ENCODE data around the gene SLC35A2.

SLC35A2 gene

DNA sequence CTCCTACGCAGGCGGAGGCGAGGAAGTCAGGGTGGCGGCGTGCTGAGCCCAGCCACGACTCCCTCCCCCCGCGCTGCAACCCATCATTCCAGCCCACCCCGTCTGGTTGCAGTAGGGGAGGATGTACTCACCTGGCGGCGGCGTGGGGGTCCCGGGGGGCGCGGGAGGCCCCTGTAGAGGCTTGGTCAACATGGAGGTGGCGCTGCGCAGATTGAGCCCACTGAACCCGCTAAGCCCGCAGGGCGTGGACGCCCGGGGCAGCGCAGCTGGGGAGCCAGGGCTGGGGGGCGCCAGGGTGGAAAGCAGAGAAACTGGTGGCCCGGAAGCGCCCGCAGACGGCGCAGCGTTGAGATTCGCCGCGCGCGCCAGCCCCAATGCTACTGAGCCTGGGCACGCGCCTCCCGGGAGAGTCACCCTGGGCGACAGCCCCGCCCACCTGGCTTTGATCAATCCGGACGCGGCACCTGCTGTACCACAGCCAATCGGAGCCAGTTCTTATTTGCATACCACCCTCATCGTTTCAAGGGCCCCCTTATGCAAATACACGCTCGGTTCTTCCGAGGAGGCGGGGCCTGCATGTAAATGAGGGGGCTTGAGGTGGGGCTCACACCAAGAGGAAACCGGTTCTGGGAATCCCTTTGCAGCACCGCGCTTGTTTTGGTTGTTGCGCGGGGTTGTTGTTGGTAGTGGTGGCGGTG is 7.3 kb upstream of the SLC35A2 start, which contains the start of gene PIM2:
Gene PIM2, minus strand, starts transcription at position 382 of the 698 bp plus-strand sequence. Its CDS starts 190 bp downstream, at position 192.
- TF ChIP-seq, protein P1, sequence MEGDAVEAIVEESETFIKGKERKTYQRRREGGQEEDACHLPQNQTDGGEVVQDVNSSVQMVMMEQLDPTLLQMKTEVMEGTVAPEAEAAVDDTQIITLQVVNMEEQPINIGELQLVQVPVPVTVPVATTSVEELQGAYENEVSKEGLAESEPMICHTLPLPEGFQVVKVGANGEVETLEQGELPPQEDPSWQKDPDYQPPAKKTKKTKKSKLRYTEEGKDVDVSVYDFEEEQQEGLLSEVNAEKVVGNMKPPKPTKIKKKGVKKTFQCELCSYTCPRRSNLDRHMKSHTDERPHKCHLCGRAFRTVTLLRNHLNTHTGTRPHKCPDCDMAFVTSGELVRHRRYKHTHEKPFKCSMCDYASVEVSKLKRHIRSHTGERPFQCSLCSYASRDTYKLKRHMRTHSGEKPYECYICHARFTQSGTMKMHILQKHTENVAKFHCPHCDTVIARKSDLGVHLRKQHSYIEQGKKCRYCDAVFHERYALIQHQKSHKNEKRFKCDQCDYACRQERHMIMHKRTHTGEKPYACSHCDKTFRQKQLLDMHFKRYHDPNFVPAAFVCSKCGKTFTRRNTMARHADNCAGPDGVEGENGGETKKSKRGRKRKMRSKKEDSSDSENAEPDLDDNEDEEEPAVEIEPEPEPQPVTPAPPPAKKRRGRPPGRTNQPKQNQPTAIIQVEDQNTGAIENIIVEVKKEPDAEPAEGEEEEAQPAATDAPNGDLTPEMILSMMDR (IDR thresholded peaks at IDR 0.05; ENCODE audit: low read depth, low read length) = no peak
- DNase-seq (ENCODE audit: low read depth in 2 of 2) = peak; percentile 70 to 85
- peak within 1 kb of the TSS; percentile 55 to 61 for H3K4me3 ChIP-seq (replicated peaks in 1 of 2; ENCODE audit: low read depth in 2 of 2, low read length in 2 of 2)

DNA sequence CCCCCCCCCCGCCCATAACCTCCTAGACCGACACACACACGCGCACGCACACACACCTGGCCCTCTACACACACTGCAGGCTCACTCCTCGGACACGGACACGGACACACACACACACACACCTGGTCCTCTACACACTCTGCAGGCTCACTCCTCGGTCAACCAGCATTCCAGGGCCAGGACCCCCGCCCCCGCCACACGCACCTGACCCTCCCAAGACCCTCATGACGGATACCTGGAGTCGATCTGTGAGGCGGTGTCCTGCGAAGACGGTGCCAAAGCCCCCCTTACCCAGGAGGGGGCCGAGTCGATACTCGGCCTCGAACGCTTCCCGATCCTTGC is 6.8 kb upstream of the SLC35A2 start:
- TF ChIP-seq, protein P1 (IDR thresholded peaks at IDR 0.05; ENCODE audit: low read depth, low read length) = no peak
- H3K4me3 ChIP-seq (replicated peaks in 1 of 2; ENCODE audit: low read depth in 2 of 2, low read length in 2 of 2) = peak overlapping the region; percentile 55 to 61

DNA sequence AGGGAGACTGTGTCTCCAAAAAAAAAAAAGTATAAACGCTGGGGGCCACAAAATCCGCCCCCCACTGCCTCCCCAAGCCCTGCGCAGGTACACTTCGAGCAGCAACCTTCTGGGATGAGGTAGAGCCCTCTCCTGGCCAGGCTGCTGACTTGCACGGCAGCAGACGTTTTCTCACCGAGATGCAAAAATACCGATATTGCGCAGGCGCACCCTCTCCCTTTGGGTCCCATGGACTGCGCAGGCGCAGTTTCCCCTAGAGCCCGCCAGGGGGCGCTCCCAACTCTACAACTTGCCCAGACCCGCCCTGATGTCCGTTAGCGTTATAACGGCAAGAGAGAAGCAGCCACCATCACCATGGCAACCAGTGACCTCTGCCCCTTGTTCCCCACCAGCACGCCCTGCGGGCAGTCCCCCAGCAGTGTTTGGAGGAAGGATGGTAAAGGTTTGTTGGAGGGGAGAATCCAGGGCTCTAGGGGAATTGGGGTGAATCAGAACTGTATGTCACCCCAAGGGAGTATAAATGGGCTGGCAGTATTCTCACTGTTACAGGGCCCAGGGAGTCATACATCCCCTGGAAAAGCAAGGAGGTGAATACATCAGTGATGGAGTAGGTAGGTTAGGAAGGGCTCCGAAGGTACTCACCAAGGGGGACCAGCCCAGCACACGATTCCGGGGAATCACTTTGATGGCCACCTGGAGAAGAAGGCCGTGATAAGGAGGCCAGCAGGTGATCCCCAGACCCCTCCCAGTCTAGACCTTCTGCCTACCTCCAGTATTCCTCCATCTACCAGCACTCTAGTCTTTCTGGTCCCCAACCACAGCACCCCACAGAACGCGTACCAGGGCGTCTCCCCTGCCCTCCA is 5.9 kb upstream of the SLC35A2 start:
- H3K4me3 ChIP-seq (replicated peaks in 1 of 2; ENCODE audit: low read depth in 2 of 2, low read length in 2 of 2) = peak overlapping the region in 1 of 2 donors; percentile 55
- TF ChIP-seq, protein P1 (IDR thresholded peaks at IDR 0.05; ENCODE audit: low read depth, low read length) = peak; percentile 88
- DNase-seq (ENCODE audit: low read depth in 2 of 2) = peak; percentile 91

More for the DNA sequence above, 6.8 kb upstream of the SLC35A2 start:
- no peak for DNase-seq (ENCODE audit: low read depth in 2 of 2)

DNA sequence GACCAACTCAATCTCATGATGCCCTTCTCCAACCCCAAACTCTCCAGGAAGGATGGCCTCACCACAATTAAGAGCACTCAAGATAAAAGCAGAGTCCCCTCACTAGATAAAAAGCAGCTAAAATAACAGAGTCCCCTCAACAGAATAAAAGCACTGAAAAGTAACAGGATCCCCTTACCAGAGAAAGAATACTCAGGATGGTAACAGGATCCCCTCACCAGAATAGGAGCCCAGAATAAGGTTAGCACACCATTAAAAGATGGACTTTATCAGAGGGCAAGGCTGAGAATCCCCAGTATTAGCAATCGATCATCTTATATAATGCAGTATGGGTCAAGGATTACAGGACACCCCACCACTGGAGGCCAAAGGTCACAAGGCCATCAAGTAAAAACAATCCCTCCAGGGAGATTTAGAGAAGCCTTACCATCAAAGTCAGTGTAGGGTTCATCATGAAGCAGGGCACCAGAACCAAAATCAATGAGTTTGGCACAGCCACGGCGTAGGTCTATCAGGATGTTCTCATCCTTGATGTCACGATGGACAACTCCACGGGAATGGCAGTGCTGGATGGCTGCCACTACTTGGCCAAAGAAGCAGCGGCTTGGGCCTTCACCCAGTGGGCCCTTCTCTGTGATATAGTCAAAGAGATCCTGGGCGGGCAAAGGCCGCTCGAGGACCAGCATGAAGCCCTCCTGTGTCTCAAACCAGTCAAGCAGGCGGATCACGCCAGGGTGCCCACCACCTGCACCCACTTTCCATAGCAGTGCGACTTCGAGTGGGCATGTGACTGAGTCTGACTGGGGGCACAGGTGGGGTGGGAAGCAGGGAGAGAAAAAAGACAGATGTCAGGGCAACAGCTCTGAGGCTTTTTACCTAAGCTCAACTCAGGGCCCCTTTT is 3.4 kb upstream of the SLC35A2 start:
- H3K4me3 ChIP-seq (replicated peaks in 1 of 2; ENCODE audit: low read depth in 2 of 2, low read length in 2 of 2) = no peak overlapping the region

DNA sequence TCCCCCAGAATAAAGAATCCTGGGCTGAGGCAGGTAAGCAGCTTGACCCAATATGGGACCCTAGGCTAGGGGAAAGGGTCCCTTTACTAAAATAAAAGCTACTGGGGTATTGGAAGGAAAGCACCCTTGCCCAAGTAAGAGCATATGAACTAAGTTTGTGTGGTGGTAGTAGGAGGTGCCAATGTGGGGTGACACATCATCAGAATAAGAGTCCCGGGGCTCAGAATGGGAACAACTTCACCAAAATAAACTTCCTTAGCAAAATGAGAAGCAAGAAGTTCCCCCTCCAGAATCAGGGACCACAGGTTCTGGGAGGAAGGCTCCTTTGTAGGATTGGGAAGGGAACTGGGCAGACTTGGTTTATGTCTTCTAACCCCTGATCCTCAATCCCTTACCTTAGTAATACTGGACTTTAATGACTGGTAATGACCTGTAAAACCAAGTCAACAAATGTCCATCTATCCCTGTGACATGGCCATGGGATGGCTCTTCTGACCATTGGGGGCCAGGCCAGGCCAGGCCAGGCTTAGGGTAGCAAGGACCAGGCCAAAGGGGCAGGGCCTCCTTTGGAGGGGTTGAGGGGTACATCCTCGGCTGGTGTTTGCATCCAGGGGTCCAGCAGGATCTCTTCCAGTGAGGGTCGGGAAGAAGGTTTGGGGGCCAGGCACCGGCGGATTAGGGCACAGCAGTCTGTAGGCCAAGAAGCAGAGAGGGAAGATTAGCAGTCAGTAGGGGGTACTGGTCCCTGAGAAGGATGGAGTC is 2.3 kb upstream of the SLC35A2 start:
- no peak for DNase-seq (ENCODE audit: low read depth in 2 of 2)
- TF ChIP-seq, protein P1 (IDR thresholded peaks at IDR 0.05; ENCODE audit: low read depth, low read length) = no peak
- no peak overlapping the region for H3K4me3 ChIP-seq (replicated peaks in 1 of 2; ENCODE audit: low read depth in 2 of 2, low read length in 2 of 2)

More for the DNA sequence above, 3.4 kb upstream of the SLC35A2 start:
- TF ChIP-seq, protein P1 (IDR thresholded peaks at IDR 0.05; ENCODE audit: low read depth, low read length) = no peak
- DNase-seq (ENCODE audit: low read depth in 2 of 2) = no peak
